Right renal cortex interstitium (tissue), 3 donors: ENCODE data around the gene C9orf50. TPM values are rescaled to one million over a fixed set of nuclear protein-coding genes. Genes with fewer than 3 reads are reported as not detected.

Source experiments
- DNase-seq, 3 donors: peaks; one replicate each; pipeline ENCODE4 v3.0.0-alpha.2; 2013; ENCODE audit warnings: low read depth in 3 of 3, low spot score in 2 of 3
- polyA plus RNA-seq, 3 donors: library from polyadenylated mRNA; unstranded; fragments of 120-200 nt; gene quantifications; one replicate each; pipeline ENCODE4 v1.2.1, GENCODE V29; 2013; ENCODE audit not compliant: insufficient read length in 3 of 3

The C9orf50 gene
- polyA plus RNA-seq, 3 donors = 0.34 to 0.57 (median 0.35) TPM

- DNase-seq = no peak
These were observed 7.9 kb downstream of the C9orf50 start for GRCh38 chr9:129612815-129613519.

GRCh38 chr9:129612123-129612522 lies 8.8 kb downstream of the C9orf50 start:
- no peak for DNase-seq

GRCh38 chr9:129611307-129611800 lies 9.5 kb downstream of the C9orf50 start:
- no peak for DNase-seq

- DNase-seq = no peak
These were observed 10.2 kb downstream of the C9orf50 start for GRCh38 chr9:129610473-129611306.

GRCh38 chr9:129610213-129610472 lies 10.8 kb downstream of the C9orf50 start:
- DNase-seq = no peak

- DNase-seq = no peak
These were observed 11.3 kb downstream of the C9orf50 start for GRCh38 chr9:129609486-129610212.

- no peak for DNase-seq
These were observed 12.1 kb downstream of the C9orf50 start for GRCh38 chr9:129608561-129609481.

- no peak for DNase-seq
These were observed 13.9 kb downstream of the C9orf50 start for GRCh38 chr9:129607027-129607387.

- DNase-seq = no peak
These were observed 14.5 kb downstream of the C9orf50 start for GRCh38 chr9:129606161-129607026.

GRCh38 chr9:129604766-129605163 lies 16.1 kb downstream of the C9orf50 start:
- DNase-seq = no peak

GRCh38 chr9:129604056-129604765 lies 16.7 kb downstream of the C9orf50 start:
- no peak for DNase-seq

- no peak for DNase-seq
These were observed 18.1 kb downstream of the C9orf50 start for GRCh38 chr9:129602598-129603415.

- DNase-seq = no peak
These were observed 19.7 kb downstream of the C9orf50 start for GRCh38 chr9:129601082-129601674.

GRCh38 chr9:129598089-129598596 lies 22.8 kb downstream of the C9orf50 start:
- no peak for DNase-seq

GRCh38 chr9:129597355-129598088 lies 23.4 kb downstream of the C9orf50 start:
- no peak for DNase-seq

- no peak for DNase-seq
These were observed 24.2 kb downstream of the C9orf50 start for GRCh38 chr9:129596541-129597331.
